Ureter (tissue), 1 donor: ENCODE results near the gene ALPG. TPM values are rescaled to one million over a fixed set of nuclear protein-coding genes. Genes with fewer than 3 reads are reported as not detected.
"Not testable (repeated sequence)": the region's sequence is repeated elsewhere in the genome, so short reads cannot be mapped to it uniquely, and the experiment has no call there.

Experiments
- DNase-seq: peaks from one replicate; pipeline ENCODE4 v3.0.0-alpha.2; 2020; ENCODE audit warnings: low spot score
- total RNA-seq: library from RNA; stranded (reverse); gene quantifications from one replicate; pipeline ENCODE4 v1.2.4, GENCODE V29; 2023
- donor health status: DM: yes; HTN: yes; CAD: no.

ALPG gene
- total RNA-seq, 1 donor from 2014 or later = not detected

DNA sequence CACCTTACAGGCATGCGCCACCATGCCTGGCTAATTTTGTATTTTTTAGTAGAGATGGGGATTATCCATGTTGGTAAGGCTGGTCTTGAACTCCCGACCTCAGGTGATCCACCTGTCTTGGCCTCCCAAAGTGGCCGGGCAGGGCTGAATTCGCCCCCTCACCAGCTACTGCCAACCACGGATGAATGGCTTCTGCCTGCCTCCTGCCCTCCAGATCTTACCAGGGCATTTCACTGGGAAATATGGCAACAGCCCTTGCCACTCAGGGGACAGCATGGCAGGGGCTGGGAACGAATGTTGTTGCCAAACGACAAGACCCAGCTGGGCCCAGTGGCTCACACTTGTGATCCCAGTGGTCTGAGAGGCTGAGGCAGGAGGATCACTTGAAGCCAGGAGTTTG is 29.9 kb upstream of the ALPG start:
- DNase-seq = no peak

DNA sequence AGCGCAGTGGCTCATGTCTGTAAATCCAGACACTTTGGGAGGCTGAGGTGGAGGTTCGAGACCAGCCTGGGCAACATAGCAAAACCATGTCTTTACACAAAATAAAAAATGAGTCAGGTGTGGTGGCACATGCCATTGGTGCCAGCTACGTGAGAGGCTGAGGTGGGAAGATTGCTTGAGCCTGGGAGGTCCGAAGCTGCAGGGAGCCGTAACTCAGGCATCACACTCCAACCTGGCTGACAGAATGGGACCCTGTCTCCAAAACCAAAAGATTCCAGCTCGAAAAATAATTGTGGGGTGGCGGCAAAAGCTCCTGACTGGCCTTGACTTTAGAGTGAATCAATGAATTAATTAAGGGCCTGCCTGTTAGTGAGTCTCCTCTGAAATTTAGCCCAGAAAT is 29.3 kb upstream of the ALPG start:
- DNase-seq = no peak

DNA sequence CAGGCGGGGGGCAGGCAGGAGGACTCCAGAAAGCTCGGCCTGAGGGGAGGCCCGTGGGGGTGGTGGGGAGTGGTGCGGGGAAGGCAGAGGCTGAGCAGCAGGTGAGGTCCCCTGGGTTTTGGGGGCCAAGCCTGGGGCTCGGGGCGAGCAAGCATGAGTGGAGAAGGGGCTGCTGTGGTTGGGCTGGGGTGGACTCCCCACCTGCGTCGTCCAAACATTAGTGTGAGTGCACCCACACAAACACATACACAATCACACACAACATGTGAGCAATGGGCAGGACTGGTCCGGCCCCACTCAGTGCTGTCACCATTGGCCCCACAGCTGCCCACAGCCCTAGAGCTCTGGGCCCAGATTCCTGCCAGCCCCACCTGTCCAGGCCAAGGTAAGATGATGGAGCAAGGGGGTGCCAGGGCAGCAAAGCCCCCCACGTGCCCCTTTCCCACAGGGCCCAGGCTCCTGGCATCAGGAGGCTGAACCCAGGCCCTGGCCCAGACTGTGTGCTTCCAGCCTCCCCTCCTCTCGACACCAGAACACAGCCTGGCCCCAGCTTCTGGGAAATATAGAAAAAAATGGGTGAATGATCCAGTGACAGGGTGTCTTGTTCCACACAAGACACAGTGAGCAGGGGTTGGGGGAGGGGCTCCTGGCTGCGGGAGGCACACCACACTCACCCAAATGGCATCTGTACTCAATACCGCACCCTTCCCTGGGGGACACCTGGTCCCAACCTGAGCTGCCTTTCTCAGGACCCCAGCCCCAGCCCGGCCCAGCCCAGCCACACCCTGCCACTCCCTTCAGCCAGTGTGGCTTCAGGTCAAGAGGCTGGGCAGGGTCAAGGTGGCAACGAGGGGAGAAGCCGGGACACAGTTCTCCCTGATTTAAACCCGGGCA is 28.6 kb upstream of the ALPG start:
- no peak for DNase-seq

DNA sequence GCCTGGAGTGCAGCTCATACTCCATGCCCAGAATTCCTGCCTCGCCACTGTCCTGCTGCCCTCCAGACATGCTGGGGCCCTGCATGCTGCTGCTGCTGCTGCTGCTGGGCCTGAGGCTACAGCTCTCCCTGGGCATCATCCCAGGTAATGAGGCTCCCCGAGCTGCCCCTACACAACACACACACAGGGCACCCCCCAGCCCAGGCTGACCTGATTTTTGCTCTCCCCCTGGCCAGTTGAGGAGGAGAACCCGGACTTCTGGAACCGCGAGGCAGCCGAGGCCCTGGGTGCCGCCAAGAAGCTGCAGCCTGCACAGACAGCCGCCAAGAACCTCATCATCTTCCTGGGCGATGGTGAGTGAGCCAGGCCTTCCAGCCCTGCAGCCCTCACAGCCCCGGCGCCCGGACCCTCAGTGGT is 27.9 kb upstream of the ALPG start, which contains the start of gene ALPP:
ALPP (plus strand) TSS at position 17 of the 417 bp plus-strand sequence; CDS start at position 69, 52 bp downstream.
- not testable (repeated sequence) for DNase-seq

DNA sequence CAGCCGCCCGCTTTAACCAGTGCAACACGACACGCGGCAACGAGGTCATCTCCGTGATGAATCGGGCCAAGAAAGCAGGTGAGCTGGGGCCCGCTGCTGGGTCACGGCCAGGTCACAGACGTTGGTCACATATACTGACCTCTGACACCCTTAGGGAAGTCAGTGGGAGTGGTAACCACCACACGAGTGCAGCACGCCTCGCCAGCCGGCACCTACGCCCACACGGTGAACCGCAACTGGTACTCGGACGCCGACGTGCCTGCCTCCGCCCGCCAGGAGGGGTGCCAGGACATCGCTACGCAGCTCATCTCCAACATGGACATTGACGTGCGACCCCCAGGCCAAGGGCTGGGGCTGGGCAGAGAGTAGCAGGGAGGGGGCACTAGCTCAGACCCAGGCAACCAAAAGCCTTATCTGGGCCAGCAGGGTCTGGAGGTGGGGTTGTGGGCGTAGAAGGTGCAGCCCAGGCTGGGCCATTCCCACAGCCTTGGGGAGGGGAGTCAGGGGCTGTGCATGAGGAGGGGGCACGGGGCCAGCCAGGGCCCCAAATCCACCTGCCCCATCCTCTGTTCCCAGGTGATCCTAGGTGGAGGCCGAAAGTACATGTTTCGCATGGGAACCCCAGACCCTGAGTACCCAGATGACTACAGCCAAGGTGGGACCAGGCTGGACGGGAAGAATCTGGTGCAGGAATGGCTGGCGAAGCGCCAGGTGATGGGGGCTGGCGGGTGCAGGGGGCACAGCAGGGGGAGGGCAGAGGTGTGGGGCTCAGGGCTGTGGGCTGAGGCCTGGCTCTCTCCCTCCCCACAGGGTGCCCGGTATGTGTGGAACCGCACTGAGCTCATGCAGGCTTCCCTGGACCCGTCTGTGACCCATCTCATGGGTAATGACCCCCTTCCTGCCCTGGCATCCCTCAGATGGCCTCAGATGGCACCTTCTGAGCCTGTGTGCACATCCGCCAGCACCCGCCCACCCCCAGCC is 26.7 kb upstream of the ALPG start:
- DNase-seq = not testable (repeated sequence)

DNA sequence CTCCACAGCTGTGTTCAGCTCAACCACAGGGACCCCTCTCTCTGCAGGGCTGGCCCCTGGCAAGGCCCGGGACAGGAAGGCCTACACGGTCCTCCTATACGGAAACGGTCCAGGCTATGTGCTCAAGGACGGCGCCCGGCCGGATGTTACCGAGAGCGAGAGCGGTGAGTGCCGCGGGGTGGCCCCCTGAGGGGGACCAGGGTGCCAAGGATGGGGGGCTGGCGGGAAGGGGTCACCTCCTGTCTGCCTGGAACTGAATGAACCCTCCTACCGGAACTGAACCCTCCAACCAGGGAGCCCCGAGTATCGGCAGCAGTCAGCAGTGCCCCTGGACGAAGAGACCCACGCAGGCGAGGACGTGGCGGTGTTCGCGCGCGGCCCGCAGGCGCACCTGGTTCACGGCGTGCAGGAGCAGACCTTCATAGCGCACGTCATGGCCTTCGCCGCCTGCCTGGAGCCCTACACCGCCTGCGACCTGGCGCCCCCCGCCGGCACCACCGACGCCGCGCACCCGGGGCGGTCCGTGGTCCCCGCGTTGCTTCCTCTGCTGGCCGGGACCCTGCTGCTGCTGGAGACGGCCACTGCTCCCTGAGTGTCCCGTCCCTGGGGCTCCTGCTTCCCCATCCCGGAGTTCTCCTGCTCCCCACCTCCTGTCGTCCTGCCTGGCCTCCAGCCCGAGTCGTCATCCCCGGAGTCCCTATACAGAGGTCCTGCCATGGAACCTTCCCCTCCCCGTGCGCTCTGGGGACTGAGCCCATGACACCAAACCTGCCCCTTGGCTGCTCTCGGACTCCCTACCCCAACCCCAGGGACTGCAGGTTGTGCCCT is 25.2 kb upstream of the ALPG start:
- not testable (repeated sequence) for DNase-seq

DNA sequence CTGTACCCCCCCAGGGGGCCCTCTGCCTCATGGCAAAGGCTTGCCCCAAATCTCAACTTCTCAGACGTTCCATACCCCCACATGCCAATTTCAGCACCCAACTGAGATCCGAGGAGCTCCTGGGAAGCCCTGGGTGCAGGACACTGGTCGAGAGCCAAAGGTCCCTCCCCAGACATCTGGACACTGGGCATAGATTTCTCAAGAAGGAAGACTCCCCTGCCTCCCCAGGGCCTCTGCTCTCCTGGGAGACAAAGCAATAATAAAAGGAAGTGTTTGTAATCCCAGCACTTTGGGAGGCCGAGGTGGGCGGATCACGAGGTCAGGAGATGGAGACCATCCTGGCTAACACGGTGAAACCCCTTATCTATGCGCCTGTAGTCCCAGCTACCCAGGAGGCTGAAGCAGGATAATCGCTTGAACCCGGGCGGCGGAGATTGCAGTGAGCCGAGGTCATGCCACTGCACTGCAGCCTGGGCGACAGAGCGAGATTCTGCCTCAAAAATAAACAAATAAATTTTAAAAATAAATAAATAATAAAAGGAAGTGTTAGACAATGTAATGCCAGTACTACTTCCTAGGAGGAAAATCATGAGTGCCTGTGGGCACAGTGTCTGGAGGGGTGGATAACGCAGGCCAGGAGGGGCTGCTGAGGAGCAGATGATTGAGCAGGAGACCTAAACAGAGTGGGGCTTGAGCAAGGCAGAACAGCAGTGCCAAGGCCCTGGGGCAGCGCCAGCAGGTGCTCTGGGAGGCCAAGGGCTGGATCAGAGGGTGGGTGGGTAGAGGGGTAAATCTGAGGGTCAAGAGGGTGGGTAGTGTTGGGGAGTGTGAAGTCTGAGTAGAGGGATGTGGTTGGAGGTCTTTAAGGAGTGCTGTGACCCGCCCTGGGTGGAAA is 24.1 kb upstream of the ALPG start:
- DNase-seq = no peak

DNA sequence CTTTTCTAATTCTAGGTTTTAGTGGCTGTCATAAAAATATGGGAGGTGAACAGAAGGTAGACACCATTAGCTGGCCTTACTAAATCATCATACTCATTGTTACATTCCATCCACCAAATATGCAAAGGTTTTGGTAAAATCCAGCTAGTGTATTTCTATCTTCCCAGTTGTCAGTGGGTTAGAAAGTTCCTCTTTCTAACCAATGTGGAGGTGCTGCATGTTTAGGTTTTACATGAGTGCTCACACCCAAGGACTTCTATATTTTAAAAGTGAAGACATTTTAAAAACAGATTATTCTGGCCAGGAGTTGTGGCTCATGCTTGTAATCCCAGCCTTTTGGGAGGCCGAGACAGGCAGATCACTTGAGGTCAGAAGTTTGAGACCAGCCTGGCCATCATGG is 22.2 kb upstream of the ALPG start:
- DNase-seq = no peak

DNA sequence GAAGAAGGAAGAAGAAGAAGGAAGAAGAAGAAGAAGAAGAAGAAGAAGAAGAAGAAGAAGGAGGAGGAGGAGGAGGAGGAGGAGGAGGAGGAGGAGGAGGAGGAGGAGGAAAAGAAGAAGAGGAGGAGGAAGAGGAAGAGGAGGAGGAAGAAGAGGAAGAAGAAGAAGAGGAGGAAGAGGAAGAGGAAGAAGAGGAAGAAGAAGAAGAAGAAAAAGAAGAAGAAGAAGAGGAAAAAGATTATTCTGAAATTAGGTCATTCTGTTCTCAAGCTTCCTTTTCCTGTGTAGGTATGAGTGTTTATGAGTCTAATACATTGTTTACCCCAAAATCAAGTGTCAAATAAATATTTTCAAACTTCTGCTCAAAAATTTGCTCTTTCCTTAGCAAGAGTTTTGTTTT is 21.6 kb upstream of the ALPG start:
- DNase-seq = not testable (repeated sequence)

DNA sequence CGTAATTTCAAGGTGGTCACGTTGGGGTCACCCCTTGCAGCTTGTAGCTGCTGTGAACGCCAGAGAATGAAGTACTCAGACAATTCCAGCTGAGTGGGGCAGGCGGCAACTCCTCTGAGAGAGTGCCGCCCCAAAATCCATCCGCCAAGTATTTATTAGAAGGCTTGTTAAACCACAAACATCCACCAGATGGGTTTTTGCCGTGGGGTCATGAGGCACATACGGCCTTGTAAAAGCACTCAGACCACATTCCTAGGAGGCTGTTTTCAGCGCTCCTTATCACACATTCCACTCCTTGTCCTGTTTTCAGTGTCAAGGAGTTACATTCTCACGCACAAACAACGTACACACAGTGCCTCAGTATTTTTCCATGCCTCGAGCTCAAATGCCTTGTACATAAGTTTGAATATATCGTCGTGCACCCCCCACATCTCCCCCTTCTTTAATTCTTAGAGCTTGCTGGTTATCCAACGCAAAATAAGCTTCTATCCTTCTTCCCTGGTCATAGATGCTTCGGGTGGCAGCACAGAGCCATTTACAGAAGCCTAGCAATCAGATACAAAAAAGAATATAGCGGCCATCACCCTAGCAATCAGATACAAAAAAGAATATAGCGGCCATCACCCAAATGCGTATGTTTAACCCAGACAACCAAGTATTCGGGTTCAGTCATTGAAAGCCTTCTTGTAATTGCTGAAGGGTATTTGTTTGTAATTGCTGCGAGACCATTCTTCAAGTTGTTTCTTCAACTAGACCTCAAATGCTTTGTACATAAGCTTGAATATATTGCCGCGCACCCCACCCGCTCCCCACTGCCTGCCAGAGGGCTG is 20.8 kb upstream of the ALPG start:
- DNase-seq = no peak

DNA sequence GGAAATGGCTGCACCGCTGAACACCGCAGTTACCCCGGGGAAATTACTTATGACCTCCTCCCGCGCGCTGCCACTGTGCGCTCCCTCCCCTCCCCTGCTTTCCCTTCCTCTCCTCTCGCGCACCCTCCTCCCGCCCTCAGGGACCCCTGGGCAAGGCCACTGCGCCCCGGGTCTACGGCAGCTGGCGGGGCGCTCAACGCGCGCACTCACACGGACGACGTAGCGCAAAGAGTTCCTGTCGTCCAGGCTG is 20.2 kb upstream of the ALPG start:
- DNase-seq = no peak

DNA sequence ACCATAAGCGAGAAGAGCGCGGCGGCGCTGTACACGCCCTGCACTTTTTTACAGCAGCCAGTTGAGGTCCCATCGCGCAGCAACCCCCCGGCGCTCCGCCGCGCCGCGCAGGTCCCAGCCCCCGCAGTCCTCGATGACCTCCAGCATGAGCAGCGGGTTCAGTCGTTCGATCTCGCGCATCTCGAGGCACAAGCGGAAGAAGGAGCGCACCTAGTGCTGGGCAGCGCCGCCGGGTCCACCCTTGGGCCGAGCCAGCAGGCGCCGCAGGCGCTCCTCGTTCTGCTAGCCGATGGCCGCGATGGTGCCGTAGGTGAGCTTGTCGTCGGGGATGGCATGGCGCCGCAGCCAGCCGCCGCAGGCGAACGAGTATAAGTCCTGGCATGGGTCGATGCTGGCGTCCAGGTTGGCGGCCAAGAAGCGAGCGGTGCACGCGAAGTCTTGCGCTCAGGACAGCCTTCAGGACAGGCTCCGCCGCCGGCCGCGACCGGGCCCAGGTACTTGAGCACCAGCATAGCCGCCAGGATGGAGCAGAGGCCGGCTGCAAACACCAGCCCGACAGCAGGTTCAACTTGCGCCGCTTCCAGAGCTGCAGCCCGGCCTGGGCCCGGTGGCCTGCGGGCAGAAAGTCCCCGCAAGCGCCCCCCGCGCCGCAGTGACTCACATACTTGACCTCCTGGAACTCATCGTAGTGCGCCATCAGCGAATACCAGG is 19.7 kb upstream of the ALPG start:
- no peak for DNase-seq

DNA sequence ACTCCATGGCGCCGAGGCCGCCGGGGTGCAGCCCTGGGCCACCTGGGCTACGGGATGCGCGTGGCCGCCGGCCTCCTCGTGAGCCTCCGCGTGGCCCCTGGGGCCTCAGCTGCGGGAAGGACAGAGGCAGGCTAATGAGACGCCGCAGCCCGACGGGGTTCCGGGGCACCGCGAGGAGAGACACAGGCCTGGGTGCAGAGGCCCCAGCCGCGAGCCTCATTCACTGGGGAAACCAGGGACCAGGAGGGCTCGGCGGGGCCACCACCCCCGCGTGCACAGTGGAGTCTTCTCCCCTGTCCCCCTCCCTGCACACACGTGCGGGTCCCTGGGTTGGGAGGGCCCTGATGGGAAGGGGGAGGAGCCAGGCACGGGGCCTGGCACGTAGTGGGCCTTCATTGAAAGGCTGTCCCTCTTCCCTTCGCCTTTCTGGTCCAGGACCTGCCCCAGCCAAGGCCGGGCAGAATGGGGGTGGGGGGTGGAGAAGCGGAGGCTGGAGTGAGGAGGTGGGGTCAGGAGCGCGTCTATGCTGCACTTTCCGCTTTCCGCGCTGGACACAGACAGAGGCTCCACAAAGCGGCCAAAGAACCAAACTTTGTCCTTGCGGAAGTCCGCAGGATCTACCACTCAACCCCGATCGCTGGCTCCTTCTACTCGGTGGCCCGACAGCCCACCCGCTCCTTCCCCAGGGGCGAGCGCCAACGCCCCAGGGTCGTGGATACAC is 19.0 kb upstream of the ALPG start:
- no peak for DNase-seq

DNA sequence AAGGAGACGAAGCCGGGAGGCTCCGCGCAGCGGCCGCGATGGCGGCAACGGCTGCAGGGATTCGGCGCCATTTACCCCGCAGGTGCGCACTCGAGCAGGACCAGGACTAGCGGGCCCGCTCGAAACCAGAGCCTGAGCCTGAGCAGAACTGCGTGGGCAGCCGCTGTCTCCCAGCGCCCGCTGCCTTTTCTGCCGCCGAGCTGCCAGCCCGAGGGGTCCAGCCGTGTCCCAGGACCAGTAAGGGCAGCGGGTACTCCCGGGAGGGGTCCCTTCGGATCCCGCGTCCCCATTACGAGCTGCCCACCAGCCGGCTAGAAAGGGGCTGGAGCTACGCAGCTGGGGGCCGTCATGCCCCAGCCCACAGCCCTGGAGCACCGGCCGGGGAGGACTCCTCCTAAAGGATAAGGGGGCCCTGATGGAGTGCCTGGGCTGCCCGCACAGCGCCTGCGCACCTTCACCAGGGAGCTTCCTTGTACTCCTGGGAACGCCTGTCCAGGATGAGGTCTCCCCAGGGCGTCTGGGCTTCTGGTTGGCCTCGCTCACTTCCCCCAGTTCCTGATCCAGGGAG is 18.2 kb upstream of the ALPG start:
- DNase-seq = no peak

DNA sequence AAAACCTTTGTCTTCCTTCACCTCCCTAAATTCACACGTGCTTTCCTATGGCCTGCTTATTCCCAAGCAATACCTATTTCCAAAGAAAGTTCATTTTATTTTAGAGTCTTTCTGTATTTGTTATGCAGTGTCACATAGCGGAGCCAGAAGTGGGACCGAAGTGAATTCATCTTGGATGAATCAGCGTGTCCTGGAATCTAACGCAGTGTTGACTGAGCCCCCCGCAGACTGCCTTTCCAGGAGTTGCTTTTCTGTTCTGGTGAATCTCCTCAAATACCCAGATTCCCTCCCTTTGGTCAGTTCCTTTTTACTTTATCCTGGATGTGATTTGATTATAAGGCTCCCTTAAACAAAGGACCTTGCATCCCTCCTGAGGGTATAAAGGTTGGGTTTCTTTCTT is 17.3 kb upstream of the ALPG start:
- no peak for DNase-seq

DNA sequence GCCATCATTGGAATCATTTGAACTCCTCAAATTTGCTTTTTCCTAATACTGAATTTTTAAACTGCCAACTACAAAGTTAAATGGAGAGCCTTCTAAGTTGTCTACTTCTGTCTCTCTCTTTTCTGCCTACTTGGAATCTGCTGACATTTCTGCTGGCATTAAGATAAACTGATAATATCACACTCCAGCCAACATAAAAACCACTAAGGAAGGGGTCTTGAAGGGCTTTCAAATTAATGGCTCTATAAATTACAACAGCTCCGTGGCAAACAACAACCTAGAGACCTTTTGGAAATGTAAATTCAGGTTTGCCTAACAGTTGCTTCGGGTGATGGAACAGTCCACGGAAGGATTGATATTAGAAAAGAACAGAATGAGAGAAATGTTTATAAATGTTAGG is 16.0 kb upstream of the ALPG start:
- no peak for DNase-seq

DNA sequence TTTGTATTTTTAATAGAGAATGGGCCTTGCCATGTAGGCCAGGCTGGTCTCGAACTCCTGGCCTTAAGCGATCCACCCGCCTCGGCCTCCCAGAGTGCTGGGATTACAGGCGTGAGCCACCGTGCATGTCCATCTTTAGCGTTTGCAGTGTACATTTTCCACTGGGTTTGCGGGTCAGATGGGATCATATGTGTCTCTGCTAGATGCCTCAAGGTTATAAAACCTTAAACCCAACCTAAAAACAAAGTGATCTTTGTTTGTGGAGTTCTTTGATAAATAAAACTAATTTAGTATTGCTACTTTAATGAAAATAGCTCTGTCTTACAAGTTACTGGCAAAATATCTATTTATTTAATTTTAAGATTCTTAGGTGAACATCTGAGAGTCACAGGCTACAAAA is 13.1 kb upstream of the ALPG start:
- DNase-seq = no peak

DNA sequence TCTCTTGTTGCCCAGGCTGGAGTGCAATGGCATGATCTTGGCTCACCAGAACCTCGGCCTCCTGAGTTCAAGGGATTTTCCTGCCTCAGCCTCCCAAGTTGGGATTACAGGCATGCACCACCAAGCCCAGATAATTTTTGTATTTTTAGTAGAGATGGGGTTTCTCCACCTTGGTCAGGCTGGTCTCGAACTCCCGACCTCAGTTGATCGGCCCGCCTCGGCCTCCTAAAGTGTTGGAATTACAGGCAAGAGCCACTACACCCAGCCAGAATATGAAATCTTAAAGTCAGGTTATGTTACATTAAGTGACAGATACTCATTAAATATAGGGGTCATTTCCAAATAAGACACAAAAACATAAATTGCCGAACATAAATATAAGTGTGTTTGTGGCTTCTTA is 12.2 kb upstream of the ALPG start:
- not testable (repeated sequence) for DNase-seq
